Lower leg skin (tissue), 3 donors: Measurements from ENCODE around the gene GNAZ.

ENCODE experiments used
- CTCF ChIP-seq, 3 donors: fragments of 450-650 bp; IDR thresholded peaks; one replicate each; pipeline ENCODE4 v1.5.1; 2016; ENCODE audit warnings: antibody characterized with exemption in 3 of 3, mild to moderate bottlenecking in 3 of 3, moderate library complexity in 2 of 3
- POLR2A ChIP-seq, 2 donors: fragments of 450-650 bp; IDR thresholded peaks; one replicate each; pipeline ENCODE4 v1.6.1; 2016 to 2017; ENCODE audit warnings: antibody characterized with exemption in 2 of 2, mild to moderate bottlenecking in 1 of 2, moderate library complexity in 1 of 2

GRCh38 chr22:23120415-23120899 lies 50.1 kb downstream of the GNAZ start:
- no peak for TF ChIP-seq POLR2A (IDR thresholded peaks at IDR 0.05)
- no peak for TF ChIP-seq CTCF (IDR thresholded peaks at IDR 0.05)
